NT2/D1 (cell line): ENCODE results near the gene COMMD10.

ENCODE experiments used
- SUZ12 ChIP-seq: IDR thresholded peaks from 2 replicates; pipeline ENCODE4 v1.6.1; 2011; ENCODE audit not compliant: insufficient read length, insufficient read depth; ENCODE audit errors: extremely low read depth
- YY1 ChIP-seq: IDR thresholded peaks from 2 replicates; pipeline ENCODE4 v1.6.1; 2011; ENCODE audit not compliant: insufficient read length, insufficient read depth
- ZNF274 ChIP-seq: IDR thresholded peaks from 2 replicates; pipeline ENCODE4 v1.6.1; 2011; ENCODE audit warnings: mild to moderate bottlenecking, low read depth, low read length

- no peak for TF ChIP-seq ZNF274
- TF ChIP-seq YY1 = no peak
- TF ChIP-seq SUZ12 = no peak
These were observed 164.8 kb downstream of the COMMD10 start for GRCh38 chr5:116249648-116250047.
